Stimulated activated memory B cell treated with anti-CD40 and anti-IgM and Interleukin-4, amounts not matched to agents 10 μg/mL and 1 μg/mL and 100 μg/mL, for 72 hours (primary cell): ENCODE measurements around the gene PRPF18.

ENCODE experiments used
- ATAC-seq: fragments of 150-1000 bp; cut with Tn5 transposase; 2 replicates; pipeline ENCODE4 v1.10.0; 2021
- H3K27ac Mint-ChIP-seq: one replicate; pipeline ENCODE4 v1.8.0; 2022; ENCODE audit warnings: mild to moderate bottlenecking, mixed read lengths
- H3K27me3 Mint-ChIP-seq: one replicate; pipeline ENCODE4 v1.8.0; 2022; ENCODE audit warnings: mixed read lengths
- H3K36me3 Mint-ChIP-seq: one replicate; pipeline ENCODE4 v1.8.0; 2022; ENCODE audit warnings: mixed read lengths
- H3K4me1 Mint-ChIP-seq: one replicate; pipeline ENCODE4 v1.8.0; 2022; ENCODE audit warnings: mixed read lengths
- H3K4me3 Mint-ChIP-seq: one replicate; pipeline ENCODE4 v1.8.0; 2022; ENCODE audit warnings: mild to moderate bottlenecking, moderate library complexity, mixed read lengths
- H3K9me3 Mint-ChIP-seq: one replicate; pipeline ENCODE4 v1.8.0; 2022; ENCODE audit warnings: mixed read lengths

Gene PRPF18

GRCh38 chr10:13665516-13666262 lies 78.9 kb downstream of the PRPF18 start:
- no peak overlapping the region for H3K4me3 Mint-ChIP-seq
- H3K27ac Mint-ChIP-seq, result no peak overlapping the region
- H3K36me3 Mint-ChIP-seq, result no peaks in the 10 kb centered on the region
- H3K27me3 Mint-ChIP-seq, result no peaks in the 10 kb centered on the region
- ATAC-seq, result no peak
- H3K4me1 Mint-ChIP-seq, result no peaks in the 10 kb centered on the region
- H3K9me3 Mint-ChIP-seq, result no peaks in the 10 kb centered on the region

GRCh38 chr10:13668126-13668525 lies 81.4 kb downstream of the PRPF18 start:
- no peaks in the 10 kb centered on the region for H3K36me3 Mint-ChIP-seq

GRCh38 chr10:13669182-13669855 lies 82.6 kb downstream of the PRPF18 start:
- Mint-ChIP-seq H3K27me3 (no peaks in the 10 kb centered on the region), H3K36me3 (no peaks in the 10 kb centered on the region), H3K4me1 (no peaks in the 10 kb centered on the region), H3K9me3 (no peaks in the 10 kb centered on the region), H3K27ac (no peak overlapping the region), H3K4me3 (no peak overlapping the region)
- no peak for ATAC-seq

More at GRCh38 chr10:13668126-13668525, 81.4 kb downstream of the PRPF18 start:
- H3K27me3 Mint-ChIP-seq, result no peaks in the 10 kb centered on the region
- no peak overlapping the region for H3K27ac Mint-ChIP-seq
- no peaks in the 10 kb centered on the region for H3K4me1 Mint-ChIP-seq
- ATAC-seq, result no peak
- H3K9me3 Mint-ChIP-seq, result no peaks in the 10 kb centered on the region
- H3K4me3 Mint-ChIP-seq, result no peak overlapping the region

- Mint-ChIP-seq H3K36me3 (no peaks in the 10 kb centered on the region), H3K27me3 (no peaks in the 10 kb centered on the region), H3K4me3 (no peak overlapping the region), H3K4me1 (no peaks in the 10 kb centered on the region), H3K27ac (no peak overlapping the region), H3K9me3 (no peaks in the 10 kb centered on the region)
- ATAC-seq, result no peak
Measured at GRCh38 chr10:13669901-13670300, 83.1 kb downstream of the PRPF18 start.

- no peak overlapping the region for H3K4me3 Mint-ChIP-seq
- H3K27me3 Mint-ChIP-seq, result no peaks in the 10 kb centered on the region
- no peaks in the 10 kb centered on the region for H3K4me1 Mint-ChIP-seq
- no peak for ATAC-seq
- H3K36me3 Mint-ChIP-seq, result no peaks in the 10 kb centered on the region
- H3K27ac Mint-ChIP-seq, result no peak overlapping the region
- H3K9me3 Mint-ChIP-seq, result no peaks in the 10 kb centered on the region
Measured at GRCh38 chr10:13670311-13670710, 83.5 kb downstream of the PRPF18 start.

GRCh38 chr10:13671904-13672303 lies 85.1 kb downstream of the PRPF18 start:
- Mint-ChIP-seq H3K27ac (no peak overlapping the region), H3K4me3 (no peak overlapping the region), H3K36me3 (no peaks in the 10 kb centered on the region), H3K27me3 (peaks cover 4% of the 10 kb centered on the region), H3K9me3 (no peaks in the 10 kb centered on the region), H3K4me1 (no peaks in the 10 kb centered on the region)
- no peak for ATAC-seq

GRCh38 chr10:13672548-13672947 lies 85.8 kb downstream of the PRPF18 start:
- no peak for ATAC-seq
- Mint-ChIP-seq H3K36me3 (no peaks in the 10 kb centered on the region), H3K27me3 (peaks cover 11% of the 10 kb centered on the region), H3K4me1 (no peaks in the 10 kb centered on the region), H3K4me3 (no peak overlapping the region), H3K27ac (no peak overlapping the region), H3K9me3 (no peaks in the 10 kb centered on the region)

GRCh38 chr10:13673156-13673555 lies 86.4 kb downstream of the PRPF18 start:
- H3K4me3 Mint-ChIP-seq, result no peak overlapping the region
- no peaks in the 10 kb centered on the region for H3K4me1 Mint-ChIP-seq
- no peak for ATAC-seq
- H3K9me3 Mint-ChIP-seq, result no peaks in the 10 kb centered on the region
- H3K27me3 Mint-ChIP-seq, result peaks cover 12% of the 10 kb centered on the region
- H3K36me3 Mint-ChIP-seq, result no peaks in the 10 kb centered on the region
- H3K27ac Mint-ChIP-seq, result no peak overlapping the region

- Mint-ChIP-seq H3K9me3 (no peaks in the 10 kb centered on the region), H3K27me3 (peaks cover 23% of the 10 kb centered on the region), H3K27ac (no peak overlapping the region), H3K36me3 (no peaks in the 10 kb centered on the region), H3K4me3 (no peak overlapping the region), H3K4me1 (no peaks in the 10 kb centered on the region)
- no peak for ATAC-seq
Measured at GRCh38 chr10:13674645-13675588, 88.2 kb downstream of the PRPF18 start.

GRCh38 chr10:13678101-13678843 lies 91.5 kb downstream of the PRPF18 start:
- H3K9me3 Mint-ChIP-seq, result no peaks in the 10 kb centered on the region
- no peak overlapping the region for H3K27ac Mint-ChIP-seq
- no peaks in the 10 kb centered on the region for H3K4me1 Mint-ChIP-seq
- ATAC-seq, result no peak
- H3K36me3 Mint-ChIP-seq, result no peaks in the 10 kb centered on the region
- peaks cover 35% of the 10 kb centered on the region for H3K27me3 Mint-ChIP-seq
- H3K4me3 Mint-ChIP-seq, result no peak overlapping the region
